GM21526 (cell line): Measurements from ENCODE around the gene RAB6B.

Experiments
- ATAC-seq: cut with Tn5 transposase; IDR thresholded peaks from one replicate; pipeline ENCODE4 v1.9.1; 2021; ENCODE audit warnings: moderate library complexity; ENCODE audit not compliant: unreplicated experiment, low FRiP score

RAB6B gene

DNA sequence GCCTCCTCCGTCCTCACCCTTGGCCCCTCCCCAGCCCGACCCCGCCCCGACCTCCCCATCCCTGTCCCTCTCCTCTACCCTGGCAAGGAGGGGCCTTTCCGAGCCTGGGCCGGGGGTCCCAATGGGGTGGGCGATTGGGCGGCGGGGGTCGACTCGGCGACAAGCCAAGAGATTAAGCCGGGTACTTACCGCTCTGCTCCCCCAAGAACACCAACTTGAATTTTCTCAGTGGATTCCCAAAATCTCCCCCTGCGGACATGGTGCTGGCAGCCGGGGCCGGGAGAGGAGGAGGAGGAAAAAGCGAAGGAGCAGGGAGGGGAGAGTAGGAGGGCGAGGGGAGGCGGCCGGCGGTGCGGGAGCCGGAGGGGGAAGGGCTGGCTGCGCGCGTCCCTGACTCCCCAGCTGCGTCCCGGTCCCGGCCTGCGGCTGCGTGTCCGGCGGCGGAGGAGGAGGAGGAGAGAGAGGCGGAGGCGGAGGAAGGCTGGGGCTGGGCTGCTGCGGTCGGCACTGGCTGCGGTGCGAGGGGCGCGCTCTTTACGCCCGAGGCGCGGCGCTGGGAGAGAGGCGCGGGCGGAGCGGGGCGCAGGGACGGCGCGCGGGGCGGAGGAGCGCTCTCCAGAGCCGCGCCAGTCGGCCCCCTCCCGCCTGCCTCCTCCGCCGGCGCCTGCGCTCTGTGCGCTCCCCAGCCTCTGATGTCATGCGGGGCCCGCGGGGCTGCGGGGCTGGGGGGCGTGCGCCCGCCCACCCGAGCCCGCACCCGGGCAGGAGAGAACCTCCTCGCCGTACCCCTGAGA is at the start of gene RAB6B:
TSS of gene RAB6B (minus strand) at position 675 of the 794 bp plus-strand sequence. CDS start at position 259, 416 bp downstream.
- no peak for ATAC-seq

DNA sequence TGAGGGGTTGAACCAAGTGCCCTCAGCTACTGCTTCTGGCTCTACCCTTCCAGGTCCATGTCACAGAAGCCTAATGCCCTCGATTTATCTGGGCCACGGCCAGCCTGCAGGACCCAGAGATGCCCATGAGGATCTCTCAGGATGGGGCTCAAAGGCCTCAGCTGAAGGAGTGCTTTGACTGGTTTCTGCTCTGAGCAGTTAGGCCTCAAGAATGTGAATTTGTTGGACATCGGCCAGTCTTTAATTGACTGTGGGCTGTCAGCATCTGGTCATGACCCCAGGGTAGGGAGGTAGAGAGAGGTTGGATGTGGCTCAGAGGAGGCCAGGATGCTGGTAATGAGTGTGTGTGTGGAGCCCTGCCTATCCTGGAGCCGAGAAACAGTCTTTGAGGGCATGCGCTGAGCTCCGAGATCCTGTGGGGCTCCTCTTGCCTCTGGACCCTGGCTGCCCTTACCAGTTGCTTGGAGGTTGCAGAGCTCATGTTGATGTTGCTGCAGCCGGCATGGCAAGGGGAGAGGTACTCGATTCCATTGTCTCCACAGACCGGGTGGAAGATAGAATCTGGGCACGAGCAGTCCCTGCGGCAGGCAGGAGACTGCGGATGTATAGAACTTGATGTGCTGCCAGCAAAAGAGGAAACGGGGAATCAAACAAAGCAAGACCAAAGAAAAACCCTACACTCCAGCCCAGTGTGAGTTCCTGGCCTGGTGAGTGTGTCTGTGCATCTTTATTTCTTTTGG is 49.1 kb upstream of the RAB6B start:
- ATAC-seq: no peak

DNA sequence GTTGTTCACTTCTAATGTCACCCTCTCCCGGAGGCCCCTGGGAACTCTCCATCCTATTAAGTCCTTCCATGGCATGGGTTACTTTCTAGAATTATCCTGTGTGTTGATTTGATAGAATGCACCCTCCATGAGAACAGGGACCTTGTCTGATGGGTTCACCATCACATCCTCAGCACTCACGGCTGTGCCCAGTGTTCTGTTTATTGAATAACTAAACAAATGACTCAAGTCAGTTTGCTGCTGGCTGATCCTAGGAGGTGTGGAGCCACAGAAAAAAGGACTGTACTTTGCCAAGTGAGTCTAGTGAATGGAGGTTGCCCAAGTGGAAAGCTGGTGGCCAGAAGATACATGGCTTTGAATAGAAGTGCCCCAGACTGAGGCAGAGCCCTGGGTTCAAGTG is 48.5 kb upstream of the RAB6B start:
- no peak for ATAC-seq

GRCh38 chr3:133943639-133944141 is 48.0 kb upstream of the RAB6B start:
- ATAC-seq: no peak

- ATAC-seq: no peak
These were observed 47.4 kb upstream of the RAB6B start for GRCh38 chr3:133943031-133943535.

- ATAC-seq: no peak
These were observed 45.7 kb upstream of the RAB6B start for GRCh38 chr3:133941415-133941821.

GRCh38 chr3:133940536-133940935 is 44.9 kb upstream of the RAB6B start:
- ATAC-seq: no peak

- ATAC-seq: no peak
These were observed 43.8 kb upstream of the RAB6B start for GRCh38 chr3:133939463-133939835.

- ATAC-seq: no peak
These were observed 43.2 kb upstream of the RAB6B start for GRCh38 chr3:133938770-133939462.

DNA sequence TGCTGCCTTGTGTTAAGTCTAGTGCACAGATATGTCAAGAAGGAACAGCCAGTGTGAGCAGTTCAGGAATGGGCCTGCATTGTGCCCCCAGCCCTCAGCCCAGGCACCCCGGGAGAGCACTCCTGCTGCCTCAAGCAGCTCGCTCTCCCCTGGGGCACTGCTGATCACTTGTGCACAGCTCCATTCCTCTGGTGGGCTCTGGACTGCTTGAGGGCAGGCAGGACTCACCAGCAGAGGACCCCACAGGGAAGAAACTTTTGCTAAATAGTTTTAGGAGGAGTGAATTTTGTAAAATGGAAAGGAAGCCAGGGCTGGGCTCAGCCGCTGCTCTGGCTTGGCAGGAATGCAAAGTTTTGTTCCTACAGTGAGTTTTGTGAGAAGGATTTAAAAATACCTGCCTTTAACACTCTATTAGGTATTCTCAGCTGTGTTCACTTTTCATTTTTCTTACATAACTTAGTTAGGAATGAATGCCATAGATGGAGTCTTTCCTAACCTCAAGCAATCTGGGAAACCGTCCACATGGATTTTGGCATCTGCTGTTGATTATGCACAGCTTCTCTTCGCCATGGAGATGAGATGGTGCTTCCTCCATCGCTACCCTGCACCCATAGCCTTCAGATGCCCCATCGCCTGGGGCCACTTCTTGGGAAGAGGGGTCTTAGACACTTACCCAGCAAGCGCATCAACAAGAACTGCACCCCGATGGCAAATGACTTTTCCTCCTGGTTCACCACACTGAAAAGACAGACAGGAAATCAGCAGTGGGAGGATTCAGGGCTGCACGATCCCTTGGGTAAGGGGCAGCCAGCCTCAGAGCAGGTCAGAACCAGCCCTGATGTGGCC is 42.3 kb upstream of the RAB6B start:
- ATAC-seq: no peak

GRCh38 chr3:133937061-133937686 is 41.5 kb upstream of the RAB6B start:
- no peak for ATAC-seq

GRCh38 chr3:133935843-133936769 is 40.4 kb upstream of the RAB6B start:
- ATAC-seq: no peak

DNA sequence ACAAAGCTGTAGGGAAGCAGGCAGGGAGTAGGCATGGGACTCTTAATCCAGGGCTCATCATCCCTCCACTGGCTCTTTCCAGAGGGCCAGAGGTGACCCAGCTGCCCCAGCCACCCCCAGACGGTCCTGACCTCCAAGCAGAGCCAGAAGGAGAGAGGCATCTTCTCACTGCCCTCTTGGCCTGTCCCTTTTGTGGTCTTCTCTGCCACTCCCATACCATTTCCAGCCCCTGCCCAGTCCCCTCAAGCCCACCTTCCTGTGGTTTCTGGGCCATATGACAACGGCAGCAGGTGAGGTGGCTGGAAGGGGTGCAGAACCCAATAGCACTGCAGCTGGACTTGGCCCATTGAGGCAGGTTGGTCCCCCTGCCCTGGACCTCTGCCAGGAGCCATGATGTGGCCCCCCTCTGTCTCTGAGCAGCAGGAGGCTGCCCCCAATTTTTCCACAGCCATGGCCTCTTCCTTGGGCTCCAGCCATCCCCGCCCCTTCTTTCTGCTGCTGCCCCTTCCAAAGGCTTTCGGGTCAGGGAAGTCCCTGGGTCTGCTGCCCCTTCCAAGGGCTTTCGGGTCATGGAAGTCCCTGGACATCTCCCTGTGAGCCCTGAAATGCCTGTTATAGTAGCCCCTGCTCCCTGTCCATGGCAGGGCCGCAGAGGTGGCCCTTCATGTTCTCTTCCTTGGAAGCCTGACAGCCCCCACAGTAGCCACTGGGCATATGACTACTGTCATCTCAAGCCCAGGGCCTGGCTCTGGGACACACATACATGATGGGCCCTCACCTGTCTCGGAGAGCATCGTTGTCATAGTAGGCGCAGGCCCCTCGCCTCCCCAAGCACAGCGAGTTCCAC is 39.5 kb upstream of the RAB6B start:
- no peak for ATAC-seq

DNA sequence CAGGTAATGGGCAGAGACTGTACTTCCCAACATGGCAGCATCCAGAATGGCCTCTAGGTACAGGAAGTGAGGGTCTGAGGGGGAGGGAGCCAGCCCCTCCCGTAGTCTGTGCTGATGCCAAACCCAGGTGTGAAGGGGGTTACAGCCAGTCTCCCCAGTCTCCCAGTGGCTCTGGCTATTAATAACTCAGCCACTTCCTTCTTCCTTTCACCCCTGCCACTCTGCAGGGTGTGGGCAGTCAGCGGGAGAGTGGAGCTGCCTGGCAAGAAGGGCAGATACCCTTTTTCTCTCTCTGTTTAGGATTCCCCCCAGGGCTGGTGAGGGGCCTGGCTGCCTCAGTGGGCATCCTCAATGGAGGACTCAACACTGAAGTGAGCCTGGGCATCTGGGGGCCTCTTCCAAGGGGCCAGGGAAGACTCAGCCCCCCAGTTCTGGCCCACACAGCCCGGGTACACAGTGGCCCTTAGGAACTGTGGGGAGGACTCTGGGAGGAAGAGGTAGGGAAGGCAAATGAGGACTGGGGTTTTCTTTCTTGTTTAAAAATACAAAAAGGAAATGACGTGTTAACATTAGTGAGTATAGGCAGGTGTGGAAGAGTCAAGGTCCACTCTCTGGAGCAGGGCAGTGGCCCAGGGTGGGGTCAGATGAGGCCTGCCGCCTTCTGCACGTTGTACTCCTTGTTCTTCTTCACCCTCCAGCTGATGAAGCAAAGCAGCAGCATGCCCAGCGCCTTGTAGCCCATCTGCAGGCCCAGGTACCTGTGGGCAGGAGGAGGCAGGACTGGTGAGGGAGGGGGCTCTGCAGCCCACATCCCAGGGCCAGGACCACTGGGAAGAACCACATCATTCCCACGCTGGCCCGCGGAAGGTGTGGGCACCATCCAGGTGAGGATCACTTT is 38.6 kb upstream of the RAB6B start:
- ATAC-seq: no peak

DNA sequence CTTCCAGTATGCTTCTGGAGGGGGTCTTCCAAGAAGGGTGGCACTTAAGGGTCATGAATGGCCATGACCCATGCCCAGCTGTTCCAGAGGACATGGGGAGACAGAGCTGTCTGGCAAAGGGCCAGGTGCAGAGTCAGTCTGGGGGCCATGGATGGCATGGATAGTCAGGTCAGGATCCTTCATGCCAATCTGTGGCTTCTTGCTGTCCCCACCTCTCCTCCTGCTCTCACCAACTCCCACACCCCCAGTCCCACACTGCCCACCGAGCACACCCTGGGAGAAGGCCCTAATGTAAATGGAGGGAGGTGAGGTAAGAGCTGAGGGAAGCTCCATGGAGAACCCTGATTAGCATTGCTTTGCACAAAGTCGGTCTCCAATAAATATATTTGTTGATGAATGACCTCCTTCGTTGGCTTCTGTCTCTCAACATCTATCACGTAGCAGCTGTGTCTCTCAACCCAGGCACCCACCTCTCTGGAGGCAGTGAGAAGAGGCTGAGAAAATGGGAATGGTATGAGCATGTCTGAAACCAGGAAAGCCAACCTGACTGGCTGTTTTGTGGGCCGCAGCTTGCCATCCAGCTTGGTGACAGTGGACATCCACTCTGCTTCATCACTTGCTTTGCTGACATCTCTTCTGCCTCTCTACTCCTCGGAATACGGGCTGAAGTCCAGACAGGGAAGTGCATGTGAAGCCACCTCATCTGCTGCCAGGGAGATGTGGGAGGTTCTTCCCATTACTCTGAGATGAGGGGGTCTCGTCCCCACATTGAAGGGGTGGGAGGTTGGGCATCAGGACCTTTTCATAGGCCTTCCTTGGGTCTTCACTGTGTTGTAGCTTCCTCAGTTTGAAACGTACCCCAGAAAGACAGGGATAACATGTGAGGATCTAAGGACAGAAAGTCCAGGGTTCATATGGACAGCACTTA is 37.7 kb upstream of the RAB6B start:
- no peak for ATAC-seq

- ATAC-seq: no peak
These were observed 36.3 kb upstream of the RAB6B start for GRCh38 chr3:133932009-133932408.
